ENCODE data around the gene ZNF407. TPM values are rescaled to one million over a fixed set of nuclear protein-coding genes. Genes with fewer than 3 reads are reported as not detected.

Gene ZNF407
- total and polyA plus RNA-seq, 2 of the 13 experiments (the other 11 are each of a cell fraction or from before 2014, with no cell fraction given): 2.3 to 8.7 TPM

DNA sequence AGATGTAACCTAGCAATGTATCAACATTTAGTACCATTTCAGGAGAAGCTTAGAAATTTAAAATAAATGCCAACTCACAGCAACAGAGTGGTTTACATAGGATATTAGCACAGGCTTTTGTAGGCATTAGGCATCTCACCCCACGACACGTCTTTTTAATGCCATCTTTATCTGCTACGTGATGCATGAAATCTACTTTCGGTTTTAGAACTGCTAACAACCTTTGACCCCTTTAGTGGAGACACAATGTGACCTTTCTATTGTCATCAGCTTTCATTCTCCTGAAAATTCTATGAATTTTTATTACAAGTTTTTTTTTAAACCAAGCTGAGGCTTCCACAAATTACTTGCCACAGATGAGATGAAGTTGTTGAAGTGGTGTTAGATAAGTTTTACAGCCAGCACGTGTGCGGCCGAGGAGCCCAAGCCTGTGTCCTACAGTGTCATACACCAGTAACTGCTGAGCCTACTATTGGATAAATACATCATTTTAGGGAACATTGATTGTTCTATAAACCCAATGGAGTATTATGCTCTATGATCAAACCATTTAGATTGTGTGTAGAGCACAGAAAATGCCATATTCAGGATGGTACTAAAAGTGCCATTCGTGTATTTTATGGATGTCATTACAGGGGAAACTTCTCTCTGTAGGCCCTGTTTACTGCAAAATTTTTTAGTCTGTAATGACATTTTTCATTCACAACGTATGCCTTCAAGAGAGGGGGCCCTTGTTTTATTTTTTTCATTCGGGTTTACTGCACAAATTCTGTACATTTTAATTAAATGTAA lies 459.7 kb downstream of the ZNF407 start:
- H3K36me3 ChIP-seq (replicated peaks in 1 of 2; ENCODE audit: control insufficient read depth in 1 of 2, insufficient read depth in 2 of 2, low read length in 2 of 2): no peaks in the 10 kb centered on the region
- no peak overlapping the region for H2AFZ ChIP-seq (ENCODE audit: low read length)
- no peak overlapping the region for H3K4me3 ChIP-seq (replicated peaks in 1 of 3; ENCODE audit: insufficient read depth in 1 of 3, low read depth in 2 of 3, low read length in 3 of 3)
- BruUV-seq (replicated peaks): no TSS peak
- DNase-seq (ENCODE audit: low spot score): no peak
- 90% methylated on average over 10 of the region's 10 CpGs for WGBS (ENCODE audit: low lambda C conversion rate)
- POLR2A ChIA-PET: no interaction called here
- no peak for ATAC-seq
- intact Hi-C loops (cut with micrococcal nuclease; ENCODE audit: unreplicated experiment): no loop called here
- no peaks in the 10 kb centered on the region for H4K20me1 ChIP-seq (ENCODE audit: insufficient read depth, low read length)
- FAIRE-seq: no peak
- CTCF ChIA-PET (ENCODE audit: low intra/inter-chr PET ratio, low total read pairs): no interaction called here
- in situ Hi-C loops (cut with HindIII; ENCODE audit: extremely low pct_ligation_motif_present, low pct_unique_long_range_greater_than_20kb): no loop called here
- H3K4me1 ChIP-seq (ENCODE audit: insufficient read depth, low read length): no peaks in the 10 kb centered on the region
- TF ChIP-seq CTCF (CRISPR knock-in tag; IDR thresholded peaks at IDR 0.05) (no peak), ZNF614 (CRISPR knock-in tag; IDR thresholded peaks at IDR 0.05; ENCODE audit: borderline replicate concordance) (no peak), SMAD1 (CRISPR knock-in tag; IDR thresholded peaks at IDR 0.05; ENCODE audit: borderline replicate concordance, low read depth) (no peak), ZNF781 (CRISPR knock-in tag; IDR thresholded peaks at IDR 0.05; ENCODE audit: borderline replicate concordance, not compliant biosample characterization) (no peak), HOXA5 (CRISPR knock-in tag; IDR thresholded peaks at IDR 0.05) (no peak), GATA4 (IDR thresholded peaks at IDR 0.05; ENCODE audit: borderline replicate concordance, low read depth) (no peak), ZNF431 (CRISPR knock-in tag; IDR thresholded peaks at IDR 0.05; ENCODE audit: borderline replicate concordance, low read depth) (no peak), POLR2AphosphoS2 (IDR thresholded peaks at IDR 0.05; ENCODE audit: low read depth, low read length) (no peak)
- TF ChIP-seq, protein P1, sequence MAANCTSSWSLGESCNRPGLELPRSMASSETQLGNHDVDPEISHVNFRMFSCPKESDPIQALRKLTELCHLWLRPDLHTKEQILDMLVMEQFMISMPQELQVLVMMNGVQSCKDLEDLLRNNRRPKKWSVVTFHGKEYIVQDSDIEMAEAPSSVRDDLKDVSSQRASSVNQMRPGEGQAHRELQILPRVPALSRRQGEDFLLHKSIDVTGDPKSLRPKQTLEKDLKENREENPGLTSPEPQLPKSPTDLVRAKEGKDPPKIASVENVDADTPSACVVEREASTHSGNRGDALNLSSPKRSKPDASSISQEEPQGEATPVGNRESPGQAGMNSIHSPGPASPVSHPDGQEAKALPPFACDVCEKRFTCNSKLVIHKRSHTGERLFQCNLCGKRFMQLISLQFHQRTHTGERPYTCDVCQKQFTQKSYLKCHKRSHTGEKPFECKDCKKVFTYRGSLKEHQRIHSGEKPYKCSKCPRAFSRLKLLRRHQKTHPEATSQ (CRISPR knock-in tag; IDR thresholded peaks at IDR 0.05; ENCODE audit: borderline replicate concordance): no peak
- no peak overlapping the region for H3K4me2 ChIP-seq (ENCODE audit: low read depth, low read length)
- H3K9ac ChIP-seq (ENCODE audit: insufficient read depth, low read depth, low read length): no peak overlapping the region
- no peaks in the 10 kb centered on the region for H3K27me3 ChIP-seq (ENCODE audit: control insufficient read depth in 1 of 2, insufficient read depth in 2 of 2, low read length in 2 of 2)
- no peak overlapping the region for H3K27ac ChIP-seq (ENCODE audit: extremely low read length, insufficient read depth, low read length)
- no peaks in the 10 kb centered on the region for H3K9me3 ChIP-seq (ENCODE audit: low read length)
- no peaks in the 10 kb centered on the region for H3K79me2 ChIP-seq (ENCODE audit: insufficient read depth, low read length)
